ENCODE results near the gene ALX3. TPM values are rescaled to one million over a fixed set of nuclear protein-coding genes. Genes with fewer than 3 reads are reported as not detected.
A peak's percentile ranks its signal among the peaks of the same experiment; 100 is the strongest.

Gene ALX3
- total and polyA plus RNA-seq, 2 of the 8 experiments (the other 6 are each of a cell fraction or from before 2014, with no cell fraction given): 0.20 TPM; not detected in 1

DNA sequence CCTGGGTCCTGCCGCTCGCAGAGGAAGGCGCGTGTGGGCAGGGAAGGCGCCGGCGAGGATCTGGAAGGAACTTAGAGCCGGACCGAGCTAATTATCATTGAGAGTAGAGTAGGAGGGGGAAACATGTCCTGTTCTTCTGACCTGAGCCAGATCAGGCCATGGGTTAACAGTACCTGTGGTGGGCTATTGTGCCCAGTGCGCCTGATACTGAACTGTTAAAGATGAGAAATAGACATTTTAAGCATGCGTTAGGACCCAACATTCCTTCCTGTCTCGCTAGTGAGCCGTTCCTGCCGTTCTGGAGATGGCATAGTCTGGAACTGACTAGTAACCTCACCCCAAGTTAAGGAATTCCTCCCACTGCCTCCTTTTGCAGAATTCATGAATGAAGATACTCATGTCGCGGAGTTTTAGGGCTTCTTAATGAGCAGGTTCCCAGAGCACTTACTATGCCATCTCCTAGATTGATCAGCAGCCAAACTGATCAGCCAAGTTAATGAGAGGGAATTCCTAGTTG, 35.2 kb downstream of the ALX3 start:
- DNase-seq (ENCODE audit: low read depth in 1 of 2, low spot score in 2 of 2): no peak
- Histone ChIP-seq H3K27me3 (replicated peaks in 1 of 4; ENCODE audit: control insufficient read depth in 3 of 4, extremely low read depth in 1 of 4, insufficient read depth in 3 of 4, low read length in 3 of 4) (no peaks in the 10 kb centered on the region), H4K8ac (ENCODE audit: extremely low read depth, insufficient read depth, low read length) (no peak overlapping the region; the same call in 1 of the 2 replicates), H3K23me2 (ENCODE audit: low read depth, low read length) (peaks cover 7% of the 10 kb centered on the region; the same call in 1 of the 2 replicates), H4K20me1 (replicated peaks in 1 of 2; ENCODE audit: control insufficient read depth in 1 of 2, insufficient read depth in 2 of 2, low read length in 2 of 2) (peaks cover 0 to 8% of the 10 kb centered on the region in 2 experiments), H2BK20ac (ENCODE audit: low read length) (no peak overlapping the region), H2BK15ac (ENCODE audit: low read length) (no peak overlapping the region), H3K9ac (replicated peaks in 1 of 4; ENCODE audit: extremely low read depth in 1 of 4, low read depth in 3 of 4, low read length in 3 of 4) (peak overlapping the region; percentile 81 to 99 (median 84)), H2AK5ac (ENCODE audit: low read depth, low read length) (peak overlapping the region; percentile 46; the same call in 1 of the 2 replicates), H2BK5ac (ENCODE audit: low read depth, low read length) (peak overlapping the region; percentile 63), H3K4me3 (ENCODE audit: extremely low read depth in 1 of 4, insufficient read depth in 2 of 4, low read depth in 3 of 4, low read length in 4 of 4) (peak overlapping the region; percentile 71 to 97 (median 81)), H2AFZ (ENCODE audit: low read length) (no peak overlapping the region), H3K4ac (replicated peaks; ENCODE audit: insufficient read length, low read depth, low read length) (peak overlapping the region; percentile 15), H3K79me1 (ENCODE audit: low read depth, low read length) (peaks cover 6% of the 10 kb centered on the region), H4K91ac (replicated peaks; ENCODE audit: insufficient read length, low read length) (no peak overlapping the region), H3K9me3 (ENCODE audit: insufficient read depth in 2 of 2, low read depth in 1 of 2, low read length in 1 of 2) (no peaks in the 10 kb centered on the region), H3K18ac (ENCODE audit: extremely low read depth, low read length) (0 out of 2 replicates have a peak overlapping the region, but pooled peaks have one; percentile 4), H3K4me1 (replicated peaks in 1 of 4; ENCODE audit: control insufficient read depth in 3 of 4, insufficient read depth in 4 of 4, low read length in 3 of 4) (peaks cover 0 to 9% (median 5%) of the 10 kb centered on the region in 4 experiments; a peak in 4 of 7 replicates), H3K14ac (ENCODE audit: insufficient read length) (no peak overlapping the region), H3K36me3 (ENCODE audit: control insufficient read depth in 2 of 4, insufficient read depth in 4 of 4, low read length in 3 of 4) (peaks cover 16 to 30% (median 23%) of the 10 kb centered on the region in 4 experiments), H4K5ac (ENCODE audit: insufficient read length, low read depth, low read length) (peak overlapping the region; percentile 35), H2BK120ac (replicated peaks; ENCODE audit: low read depth, low read length) (no peak overlapping the region), H2BK12ac (ENCODE audit: low read depth, low read length) (no peak overlapping the region), H3K4me2 (ENCODE audit: insufficient read depth in 1 of 2, low read depth in 2 of 2, low read length in 2 of 2) (peak overlapping the region; percentile 92), H3K23ac (ENCODE audit: insufficient read length) (no peak overlapping the region), H3K27ac (ENCODE audit: low read depth, low read length) (peak overlapping the region; percentile 52; the same call in 1 of the 2 replicates), H3K56ac (replicated peaks; ENCODE audit: insufficient read length, low read depth, low read length) (no peak overlapping the region), H3K79me2 (ENCODE audit: control insufficient read depth in 1 of 2, insufficient read depth in 2 of 2, low read length in 2 of 2) (peaks cover 9 to 27% of the 10 kb centered on the region in 2 experiments)
- ChIA-PET POLR2A (ENCODE audit: partially characterized antibody) (interaction anchor here (0.6 to 2.3 kb wide), 19 partner anchors 8 to 344 kb away, joined by 3 to 13 read pairs (median 4); partner anchors contain the start of genes AHCYL1, ALX3 and RBM15), CTCF (ENCODE audit: partially characterized antibody) (interaction anchor here (1.0 to 40.7 kb wide), 4 partner anchors 11 to 81 kb away, joined by 3 to 1450 read pairs (median 84); partner anchors contain the start of gene ALX3)
- WGBS, 2 experiments (ENCODE audit: extremely low coverage in 1 of 2, insufficient coverage in 1 of 2, insufficient read length in 1 of 2, insufficient replicate concordance in 2 of 2, low coverage in 1 of 2, low lambda C conversion rate in 2 of 2, missing lambda C conversion rate in 1 of 2): 12% methylated on average over 16 of the region's 16 CpGs; no CpG with 5 or more reads in 1 of the 2 experiments
- TF ChIP-seq NRF1 (IDR thresholded peaks at IDR 0.05; ENCODE audit: low read depth, low read length) (no peak), SIN3A (conservative IDR thresholded peaks at IDR 0.05 in 1 of 2, IDR thresholded peaks at IDR 0.05 in 1 of 2; ENCODE audit: low read depth in 1 of 2, low read length in 2 of 2) (0 out of 4 replicates have a peak, but pooled peaks of 1 of the 2 experiments have one; percentile 74), TBP (IDR thresholded peaks at IDR 0.05; ENCODE audit: low read depth, low read length) (no peak), RFX5 (IDR thresholded peaks at IDR 0.05; ENCODE audit: borderline replicate concordance, low read depth, low read length) (no peak)
- TF ChIP-seq, protein P1, sequence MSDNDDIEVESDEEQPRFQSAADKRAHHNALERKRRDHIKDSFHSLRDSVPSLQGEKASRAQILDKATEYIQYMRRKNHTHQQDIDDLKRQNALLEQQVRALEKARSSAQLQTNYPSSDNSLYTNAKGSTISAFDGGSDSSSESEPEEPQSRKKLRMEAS (IDR thresholded peaks at IDR 0.05): peak; percentile 59
- FAIRE-seq: no peak

Measured in H1 (cell line).